GM18951 (cell line): Measurements from ENCODE around the gene KLF7.

ENCODE experiments used
- POLR2A ChIP-seq: IDR thresholded peaks from 4 replicates; pipeline ENCODE4 v1.6.1; 2011; ENCODE audit warnings: mild to moderate bottlenecking; ENCODE audit not compliant: insufficient read length, insufficient read depth; ENCODE audit errors: extremely low read depth
- in situ Hi-C: fragments of 300-500 bp; cut with MboI; formaldehyde crosslinking; loops from one replicate; pipeline ENCODE4 v1.12.0; 2022; ENCODE audit warnings: low sequenced_read_pairs, mixed read lengths, inconsistent platforms; ENCODE audit not compliant: unreplicated experiment

KLF7 gene

DNA sequence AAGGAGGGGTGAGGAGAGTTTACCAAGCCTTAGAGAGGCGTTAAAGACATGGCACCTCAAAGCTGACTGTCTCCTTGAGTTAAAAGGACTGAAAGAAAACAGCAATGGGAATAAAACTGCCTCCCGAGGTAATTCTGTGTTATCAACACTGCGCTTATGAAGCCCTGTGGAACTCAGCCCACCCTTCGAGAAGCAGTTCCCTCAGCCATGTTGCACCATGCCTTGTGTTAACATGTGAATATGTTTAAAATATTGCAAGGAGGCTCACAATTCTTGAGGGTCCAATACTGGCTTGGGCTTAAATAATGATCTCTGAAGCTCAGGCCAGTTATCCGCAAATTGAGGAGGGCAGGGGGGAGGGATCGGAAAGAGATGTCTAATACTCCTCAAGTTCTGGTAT, 14.7 kb downstream of the KLF7 start:
- no peak for TF ChIP-seq POLR2A
- in situ Hi-C loops, result no loop called here

DNA sequence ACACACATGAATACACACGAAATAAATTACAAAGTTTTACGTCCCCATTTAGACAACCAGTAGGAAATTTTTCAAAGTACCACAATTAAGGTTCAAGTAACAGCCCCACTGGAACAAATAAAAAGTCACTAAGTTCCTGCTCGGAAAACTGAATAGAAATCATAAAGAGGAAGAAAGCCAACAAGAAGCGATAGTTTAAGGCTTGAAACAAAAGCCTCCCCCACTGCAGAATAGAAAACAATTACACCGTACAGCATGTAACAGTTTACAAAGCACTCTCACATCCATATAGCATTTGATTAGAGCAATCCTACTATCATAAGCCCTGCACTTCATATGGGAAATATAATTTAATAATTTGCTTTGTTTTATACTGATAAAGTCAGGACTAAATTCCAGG, 15.5 kb downstream of the KLF7 start:
- in situ Hi-C loops, result no loop called here
- no peak for TF ChIP-seq POLR2A

DNA sequence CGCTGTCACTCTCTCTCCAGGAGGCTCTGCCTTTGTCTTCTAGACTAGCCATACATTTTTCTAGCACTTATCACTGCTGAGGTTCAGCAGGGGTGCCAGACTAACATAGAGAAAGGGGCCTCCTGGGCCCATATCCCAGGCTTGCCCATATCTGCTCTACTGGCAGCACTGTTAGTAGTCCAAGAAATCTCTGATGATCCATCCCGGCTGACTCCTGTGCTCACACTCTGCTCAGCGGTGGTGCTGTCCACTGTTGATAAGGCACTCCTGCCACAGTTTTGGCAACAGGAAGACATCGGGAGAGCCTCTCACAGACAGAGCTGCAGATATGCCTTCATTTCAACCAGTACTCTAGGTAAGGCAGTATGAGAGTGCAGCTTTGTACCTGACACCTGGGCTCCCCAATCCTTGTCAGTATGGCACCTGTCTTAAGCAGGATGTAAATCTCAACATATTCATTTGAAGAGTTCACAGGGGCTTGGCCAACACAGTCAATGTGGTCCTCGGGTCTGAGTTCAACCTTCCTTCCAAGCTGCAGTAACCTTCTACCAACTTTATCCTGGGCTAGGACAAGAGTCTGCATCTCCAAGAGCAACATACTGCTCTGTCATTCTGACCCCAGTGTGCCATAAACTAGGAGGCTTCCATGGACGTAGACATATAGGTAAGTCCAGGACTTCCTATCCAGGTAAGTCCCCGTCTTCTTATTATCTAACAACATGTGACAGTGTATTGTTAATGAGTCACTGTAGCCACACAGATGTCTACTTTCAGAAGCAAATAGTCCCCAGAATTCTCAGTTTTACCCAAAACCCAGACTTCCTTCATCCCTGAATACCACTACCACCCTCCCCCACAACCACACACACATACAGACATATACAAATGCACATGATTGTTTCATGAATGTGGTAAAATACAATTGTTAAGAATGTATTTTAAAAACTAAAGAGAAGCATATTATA, 16.2 kb downstream of the KLF7 start:
- no peak for TF ChIP-seq POLR2A
- in situ Hi-C loops, result no loop called here

DNA sequence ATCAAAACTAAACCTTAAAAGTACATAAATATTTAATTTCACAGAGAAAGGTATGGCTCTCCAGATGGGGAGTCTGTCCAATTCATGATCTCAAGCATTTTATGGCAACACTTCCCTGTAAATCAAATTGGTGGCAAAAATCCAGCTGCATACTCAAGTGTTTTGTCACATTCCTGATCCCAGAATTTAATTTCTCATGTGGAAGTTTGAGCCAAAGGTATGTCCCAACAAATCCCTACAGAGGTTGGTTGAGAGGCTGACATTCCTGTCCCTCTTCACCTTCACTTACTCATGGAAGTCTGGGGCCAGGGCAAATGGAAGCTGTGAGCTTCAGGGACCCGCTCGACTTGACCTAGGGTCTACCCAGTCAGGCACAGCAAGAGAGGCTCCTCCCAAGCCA, 17.7 kb downstream of the KLF7 start:
- no peak for TF ChIP-seq POLR2A
- in situ Hi-C loops, result no loop called here

DNA sequence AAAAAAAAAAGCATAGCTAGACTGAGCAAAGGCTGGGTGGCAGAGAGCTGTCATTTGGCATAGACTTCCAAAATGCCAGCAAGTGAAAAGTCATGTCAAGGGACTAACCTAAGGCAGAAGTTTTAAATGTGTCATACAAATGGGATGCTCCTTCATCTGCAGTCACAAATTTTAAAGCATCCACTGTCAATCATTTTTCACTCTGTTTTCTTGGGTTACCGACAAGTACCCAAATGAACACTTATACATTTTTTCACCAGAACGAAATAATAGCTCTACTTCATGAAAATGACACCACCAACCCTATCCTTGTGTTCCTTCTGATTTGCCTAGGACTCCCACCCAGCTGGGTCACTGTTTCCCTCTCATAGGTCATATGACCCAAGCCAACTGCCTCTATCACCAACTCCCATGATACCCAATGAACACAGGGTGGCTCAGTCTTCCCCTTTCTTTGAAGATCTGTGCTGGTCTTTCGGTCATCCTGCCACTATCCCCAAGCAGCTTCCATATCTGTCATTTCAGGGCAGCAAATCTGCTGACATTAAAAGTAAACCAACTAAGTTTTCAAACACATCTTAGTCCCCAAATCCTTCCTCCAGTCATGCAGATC, 21.5 kb downstream of the KLF7 start:
- in situ Hi-C loops, result no loop called here

DNA sequence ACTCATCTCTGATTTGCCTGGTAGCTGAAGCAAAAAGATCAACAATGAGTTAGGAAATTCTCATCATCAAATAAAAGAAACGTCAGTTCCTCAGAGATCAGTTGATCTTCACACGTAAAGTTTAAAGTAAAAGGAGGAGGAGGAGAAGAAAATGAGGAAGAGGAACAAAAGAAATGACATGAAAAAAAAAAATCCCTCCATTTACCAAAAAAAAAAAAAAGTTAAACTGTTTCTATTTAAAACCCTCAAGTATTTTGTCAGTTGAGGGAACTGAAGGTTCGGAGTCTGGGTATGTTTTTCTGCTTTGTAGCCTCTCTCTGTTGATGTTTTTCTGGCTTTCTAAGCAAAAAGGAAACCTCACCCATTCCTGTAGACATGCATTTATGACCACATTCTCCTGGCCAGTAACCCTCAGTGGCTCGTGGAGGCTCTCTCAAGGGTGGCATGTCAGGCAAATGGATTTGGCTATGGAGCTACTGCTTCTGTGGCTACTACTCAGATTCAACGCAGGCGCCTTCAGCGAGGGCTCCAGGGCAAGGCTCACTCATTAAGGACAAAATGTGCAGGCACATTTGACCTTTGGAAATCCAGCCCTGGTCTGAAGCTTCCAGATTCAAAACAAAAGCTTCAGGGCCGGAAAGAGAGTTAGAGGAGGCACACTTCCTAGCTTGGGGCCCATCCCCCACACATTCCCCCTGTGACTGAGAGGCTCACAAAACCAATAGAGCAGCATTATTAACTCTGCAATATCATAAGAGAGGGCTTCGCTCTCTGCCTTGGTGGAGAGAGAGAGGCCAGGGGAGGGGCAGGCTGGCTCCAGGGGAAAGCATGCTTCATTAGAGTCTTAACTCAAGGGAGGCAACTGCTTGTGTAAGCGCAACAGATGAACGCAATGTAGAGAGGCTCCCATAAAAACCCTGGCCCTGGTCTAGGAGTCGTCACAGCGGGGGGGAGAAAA, 22.3 kb downstream of the KLF7 start:
- TF ChIP-seq POLR2A, result no peak
- in situ Hi-C loops, result no loop called here

More for the DNA sequence above, 21.5 kb downstream of the KLF7 start:
- no peak for TF ChIP-seq POLR2A

DNA sequence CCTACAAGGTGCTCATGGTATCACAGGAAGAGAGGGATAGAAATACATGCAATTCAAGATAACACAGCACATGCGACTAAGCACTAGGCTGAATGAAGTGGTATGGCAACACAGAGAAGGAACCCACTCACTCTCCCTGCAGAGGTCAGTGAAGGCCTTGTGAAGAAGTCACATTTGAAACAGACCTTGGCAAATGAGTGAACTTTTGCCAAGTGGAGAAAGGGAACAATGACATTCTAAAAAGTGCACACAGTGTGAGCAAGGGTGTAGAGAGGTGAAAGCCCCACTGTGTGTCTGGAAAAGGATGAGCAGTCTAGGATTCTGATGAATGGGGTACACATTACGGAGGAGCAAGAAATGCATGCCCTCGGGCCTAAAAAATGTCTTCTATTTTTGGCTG, 23.3 kb downstream of the KLF7 start:
- in situ Hi-C loops, result no loop called here
- no peak for TF ChIP-seq POLR2A

DNA sequence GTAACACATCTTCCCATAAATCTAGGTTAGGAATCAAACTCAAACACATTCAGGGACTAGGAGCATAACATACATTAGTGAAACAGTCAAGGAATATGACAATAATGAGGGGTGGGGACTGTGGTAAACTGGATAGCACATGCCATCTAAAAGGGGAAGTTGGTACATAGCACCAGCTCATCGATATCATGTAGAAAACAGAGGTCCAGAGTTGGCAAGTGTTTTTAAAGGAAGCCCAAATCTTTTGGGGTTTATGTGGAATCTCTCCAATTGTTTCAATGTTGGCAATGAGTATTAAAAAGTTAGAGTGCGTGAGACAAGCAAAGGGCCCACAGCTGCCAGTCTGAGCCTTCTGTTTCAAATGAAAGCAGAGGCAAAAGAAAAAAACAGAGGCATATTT, 24.4 kb downstream of the KLF7 start:
- in situ Hi-C loops, result no loop called here

DNA sequence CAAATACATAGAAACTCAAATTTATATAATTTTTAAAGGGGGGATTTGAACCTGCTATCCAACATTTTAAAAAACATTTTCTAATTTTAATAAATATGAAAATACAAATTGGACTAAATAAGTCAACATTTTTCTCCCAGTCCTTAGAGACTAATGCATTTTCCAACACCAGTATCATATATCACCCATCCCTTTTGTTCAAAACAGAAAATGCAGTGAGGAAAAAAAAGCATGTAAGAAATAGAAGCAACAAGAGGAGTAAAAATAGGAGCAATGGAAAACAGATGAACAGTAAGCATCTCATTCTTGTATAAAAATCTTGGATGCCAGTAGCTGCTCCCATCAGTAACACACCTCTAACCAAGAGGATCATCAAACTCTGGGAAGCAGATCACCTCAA, 25.5 kb downstream of the KLF7 start:
- TF ChIP-seq POLR2A, result no peak
- in situ Hi-C loops, result no loop called here

More for the DNA sequence above, 24.4 kb downstream of the KLF7 start:
- TF ChIP-seq POLR2A, result no peak

DNA sequence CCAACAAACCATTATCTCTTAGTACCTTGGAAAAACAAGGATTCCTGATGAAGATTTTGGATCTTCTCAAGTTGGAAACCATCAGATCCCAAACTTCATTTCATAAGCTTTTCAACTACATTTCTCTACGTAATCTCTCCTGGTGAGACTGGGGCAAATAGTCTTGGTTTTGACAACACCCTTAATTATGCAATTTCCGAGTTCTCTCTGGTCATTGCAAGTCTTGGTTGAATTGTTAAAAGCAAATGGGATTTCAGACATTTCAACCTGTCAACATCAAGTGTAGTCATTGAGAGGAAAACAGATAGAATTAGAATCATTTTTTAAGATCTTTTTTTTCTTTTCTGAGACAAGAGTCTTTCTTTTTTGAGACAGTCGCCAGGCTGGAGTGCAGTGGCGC, 26.2 kb downstream of the KLF7 start:
- TF ChIP-seq POLR2A, result no peak
- in situ Hi-C loops, result no loop called here

DNA sequence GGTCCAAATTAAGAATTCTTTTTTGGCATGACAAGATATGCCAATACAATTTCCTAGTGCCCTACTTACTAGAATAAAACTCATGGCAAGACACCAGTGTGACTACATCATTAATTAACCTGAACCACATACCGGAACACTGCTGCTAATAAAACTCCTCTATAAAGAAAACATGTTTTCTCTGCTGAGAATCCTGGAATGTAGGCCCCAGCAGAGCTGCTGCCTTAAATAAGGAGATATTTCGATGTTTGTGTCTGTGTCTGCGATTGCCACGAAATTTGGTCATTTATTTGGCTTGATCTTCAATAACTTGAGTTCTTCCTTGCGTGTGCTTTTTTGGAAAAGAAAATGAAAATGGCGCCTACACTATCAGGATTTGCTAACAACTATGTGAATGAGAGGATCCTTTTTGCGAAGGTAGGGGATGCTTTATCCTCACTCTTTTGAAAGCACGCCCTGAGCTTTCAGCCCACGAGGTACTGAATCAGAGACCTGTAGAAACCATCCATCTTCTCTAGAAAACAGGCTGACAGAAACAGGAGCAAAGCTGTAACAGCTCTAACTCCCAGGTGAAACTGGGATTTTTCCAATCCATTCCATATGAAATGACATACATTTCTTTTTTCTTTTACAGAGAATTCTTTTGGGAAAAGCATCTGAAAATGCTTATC, 27.0 kb downstream of the KLF7 start:
- in situ Hi-C loops, result no loop called here
- no peak for TF ChIP-seq POLR2A

DNA sequence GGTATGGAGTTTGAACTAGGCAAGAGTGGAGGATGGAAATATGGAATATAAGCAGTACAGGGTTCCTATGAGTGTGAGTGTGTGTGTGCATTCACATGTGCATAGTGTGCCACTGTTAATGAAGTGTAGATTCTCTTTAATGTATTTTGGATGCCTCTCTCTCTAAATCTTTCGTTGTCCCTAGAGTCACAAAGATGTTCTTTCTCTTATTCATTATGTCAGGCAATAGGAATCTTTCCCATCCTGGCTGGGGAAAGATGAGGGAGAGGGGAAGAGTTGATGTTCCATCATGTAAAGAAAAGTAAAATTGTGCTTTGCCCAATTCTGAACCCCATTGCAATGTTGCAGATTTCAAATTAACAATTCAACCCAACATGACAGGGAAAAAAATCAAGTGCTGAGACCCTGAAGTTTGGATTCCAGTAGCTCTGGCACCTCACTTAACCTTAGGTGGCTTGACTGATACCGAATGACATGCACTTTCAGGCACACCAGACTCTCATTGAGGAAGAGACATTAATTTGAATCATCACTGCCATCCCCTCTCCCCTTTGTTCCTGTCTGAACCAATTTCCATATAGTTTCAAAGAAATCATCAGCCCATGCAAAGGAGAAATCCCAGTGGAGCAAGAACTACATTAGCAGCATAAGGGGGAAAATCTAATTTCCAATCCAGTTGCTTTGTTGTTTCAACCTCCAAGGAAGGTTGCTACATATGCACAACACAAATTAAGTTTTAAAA, 28.0 kb downstream of the KLF7 start:
- in situ Hi-C loops, result no loop called here
- no peak for TF ChIP-seq POLR2A
